H1 (cell line): Measurements from ENCODE around the gene ZNF747. TPM values are rescaled to one million over a fixed set of nuclear protein-coding genes. Genes with fewer than 3 reads are reported as not detected.

ENCODE experiments used
- CTCF ChIA-PET: fragments of 300-600 bp; sonication (Branson Sonifier 250); formaldehyde crosslinking; loops from one replicate; lab custom pipeline; 2021; ENCODE audit not compliant: partially characterized antibody; lab: Charles Lee
- POLR2A ChIA-PET: fragments of 300-600 bp; sonication (Branson Sonifier 250); formaldehyde crosslinking; loops from one replicate; lab custom pipeline; 2021; ENCODE audit warnings: inconsistent platforms; ENCODE audit not compliant: partially characterized antibody; lab: Charles Lee
- DNase-seq, 2 experiments: peaks; one replicate each; pipeline versions ENCODE4 v3.0.0 to v3.0.0-alpha.2; 2010 to 2022; ENCODE audit warnings: low spot score in 2 of 2, low read depth in 1 of 2, mixed read lengths in 1 of 2
- FAIRE-seq: peaks from 2 replicates; lab custom pipeline; 2011; peaks lifted over from hg19 to GRCh38; lab: Jason Lieb, UNC
- H2AFZ ChIP-seq: 2 replicates; pipeline ENCODE4 v1.8.1; 2012; ENCODE audit warnings: low read length, inconsistent platforms
- H2AK5ac ChIP-seq: 2 replicates; pipeline ENCODE4 v1.6.1; 2013; ENCODE audit warnings: low read depth, low read length
- H2BK120ac ChIP-seq: replicated peaks from 2 replicates; pipeline ENCODE3; 2013; ENCODE audit warnings: low read depth, low read length, inconsistent platforms
- H2BK12ac ChIP-seq: 2 replicates; pipeline ENCODE4 v1.6.1; 2013; ENCODE audit warnings: low read depth, low read length
- H2BK15ac ChIP-seq: 2 replicates; pipeline ENCODE4 v1.6.1; 2013; ENCODE audit warnings: low read length
- H2BK20ac ChIP-seq: 2 replicates; pipeline ENCODE4 v1.6.1; 2013; ENCODE audit warnings: low read length
- H2BK5ac ChIP-seq: 2 replicates; pipeline ENCODE4 v1.6.1; 2013; ENCODE audit warnings: low read depth, low read length
- H3K14ac ChIP-seq: 2 replicates; pipeline ENCODE4 v1.6.1; 2013; ENCODE audit warnings: inconsistent platforms; ENCODE audit not compliant: insufficient read length
- H3K18ac ChIP-seq: 2 replicates; pipeline ENCODE4 v1.6.1; 2013; ENCODE audit warnings: low read length; ENCODE audit errors: extremely low read depth
- H3K23ac ChIP-seq: 2 replicates; pipeline ENCODE4 v1.6.1; 2013; ENCODE audit warnings: inconsistent platforms; ENCODE audit not compliant: insufficient read length
- H3K23me2 ChIP-seq: 2 replicates; pipeline ENCODE4 v1.6.1; 2013; ENCODE audit warnings: low read depth, low read length
- H3K27ac ChIP-seq: 2 replicates; pipeline ENCODE4 v1.6.1; 2011; ENCODE audit warnings: low read depth, low read length, inconsistent platforms
- H3K27me3 ChIP-seq, 4 experiments: replicated peaks in 1 of 4; 1 replicate in 1 of 4; 2 replicates in 3 of 4; pipeline versions ENCODE4 v1.6.1 to v1.8.1; 2011 to 2013; ENCODE audit warnings: low read length in 3 of 4, mild to moderate bottlenecking in 3 of 4, inconsistent platforms in 2 of 4, mixed read lengths in 2 of 4, moderate library complexity in 1 of 4; ENCODE audit not compliant: control insufficient read depth in 3 of 4, insufficient read depth in 3 of 4; ENCODE audit errors: extremely low read depth in 1 of 4
- H3K36me3 ChIP-seq, 4 experiments: 2 replicates each; pipeline versions ENCODE4 v1.6.1 to v1.8.1; 2011 to 2013; ENCODE audit warnings: mild to moderate bottlenecking in 4 of 4, low read length in 3 of 4, moderate library complexity in 2 of 4, control low read depth in 1 of 4, inconsistent platforms in 1 of 4; ENCODE audit not compliant: insufficient read depth in 4 of 4, control insufficient read depth in 2 of 4
- H3K4ac ChIP-seq: replicated peaks from 2 replicates; pipeline ENCODE3; 2013; ENCODE audit warnings: low read length, low read depth, mixed read lengths, inconsistent platforms; ENCODE audit not compliant: insufficient read length
- H3K4me1 ChIP-seq, 4 experiments: replicated peaks in 1 of 4; 1 replicate in 1 of 4; 2 replicates in 3 of 4; pipeline versions ENCODE4 v1.6.1 to v1.8.1; 2011 to 2013; ENCODE audit warnings: low read length in 3 of 4, inconsistent platforms in 2 of 4, mixed read lengths in 1 of 4; ENCODE audit not compliant: insufficient read depth in 4 of 4, control insufficient read depth in 3 of 4
- H3K4me2 ChIP-seq, 2 experiments: 2 replicates each; pipeline versions ENCODE4 v1.6.1 to v1.8.1; 2011 to 2013; ENCODE audit warnings: low read depth in 2 of 2, low read length in 2 of 2, control low read depth in 1 of 2, inconsistent platforms in 1 of 2, mild to moderate bottlenecking in 1 of 2; ENCODE audit not compliant: insufficient read depth in 1 of 2
- H3K4me3 ChIP-seq, 4 experiments: fragments of 200-600, 300-600 bp in 1 of 4; sonication (generic), shearing (Covaris generic), sonication (Bioruptor Twin) in 1 of 4; 2 replicates each; pipeline versions ENCODE4 v1.5.1 to v1.8.1; 2011 to 2016; ENCODE audit warnings: low read length in 4 of 4, low read depth in 3 of 4, control low read depth in 2 of 4, inconsistent platforms in 2 of 4, mild to moderate bottlenecking in 2 of 4, mixed read lengths in 1 of 4, moderate library complexity in 1 of 4; ENCODE audit not compliant: insufficient read depth in 2 of 4; ENCODE audit errors: extremely low read depth in 1 of 4
- H3K56ac ChIP-seq: replicated peaks from 2 replicates; pipeline ENCODE3; 2013; ENCODE audit warnings: low read depth, mild to moderate bottlenecking, mixed read lengths, low read length, inconsistent platforms; ENCODE audit not compliant: insufficient read length
- H3K79me1 ChIP-seq: 2 replicates; pipeline ENCODE4 v1.6.1; 2013; ENCODE audit warnings: low read depth, low read length, control low read depth
- H3K79me2 ChIP-seq, 2 experiments: 2 replicates each; pipeline versions ENCODE4 v1.6.1 to v1.8.1; 2012 to 2013; ENCODE audit warnings: low read length in 2 of 2, mild to moderate bottlenecking in 2 of 2, inconsistent platforms in 1 of 2; ENCODE audit not compliant: insufficient read depth in 2 of 2, control insufficient read depth in 1 of 2
- H3K9ac ChIP-seq, 4 experiments: replicated peaks in 1 of 4; 1 replicate in 1 of 4; 2 replicates in 3 of 4; pipeline versions ENCODE4 v1.6.1 to v1.8.1; 2011 to 2013; ENCODE audit warnings: low read depth in 3 of 4, low read length in 3 of 4, control low read depth in 2 of 4, mild to moderate bottlenecking in 2 of 4, moderate library complexity in 2 of 4, inconsistent platforms in 1 of 4; ENCODE audit errors: extremely low read depth in 1 of 4
- H3K9me3 ChIP-seq, 2 experiments: 2 replicates each; pipeline versions ENCODE4 v1.6.1 to v1.8.1; 2012 to 2013; ENCODE audit warnings: mild to moderate bottlenecking in 2 of 2, moderate library complexity in 2 of 2, control low read depth in 1 of 2, inconsistent platforms in 1 of 2, low read depth in 1 of 2, low read length in 1 of 2, mixed read lengths in 1 of 2; ENCODE audit not compliant: insufficient read depth in 2 of 2
- H4K20me1 ChIP-seq, 2 experiments: replicated peaks in 1 of 2; 2 replicates each; pipeline versions ENCODE3 to v1.8.1; 2011 to 2013; ENCODE audit warnings: inconsistent platforms in 2 of 2, low read length in 2 of 2, mild to moderate bottlenecking in 1 of 2; ENCODE audit not compliant: insufficient read depth in 2 of 2, control insufficient read depth in 1 of 2
- H4K5ac ChIP-seq: 2 replicates; pipeline ENCODE4 v1.6.1; 2013; ENCODE audit warnings: low read length, low read depth, mixed read lengths, inconsistent platforms; ENCODE audit not compliant: insufficient read length
- H4K8ac ChIP-seq: 2 replicates; pipeline ENCODE4 v1.8.0; 2013; ENCODE audit warnings: mild to moderate bottlenecking, moderate library complexity, low read length, inconsistent platforms; ENCODE audit not compliant: insufficient read depth; ENCODE audit errors: extremely low read depth
- H4K91ac ChIP-seq: replicated peaks from 2 replicates; pipeline ENCODE3; 2013; ENCODE audit warnings: low read length, mixed read lengths, inconsistent platforms; ENCODE audit not compliant: insufficient read length
- CBX8 ChIP-seq: fragments of 300-800, 300-1000 bp; sonication (generic); IDR thresholded peaks from 2 replicates; pipeline ENCODE4 v1.7.1; 2016; ENCODE audit warnings: low read depth, low read length, borderline replicate concordance
- CHD2 ChIP-seq: IDR thresholded peaks from 2 replicates; pipeline ENCODE4 v1.6.1; 2012; ENCODE audit warnings: low read length, improper control_type of control experiment
- HDAC2 ChIP-seq, 2 experiments: fragments of 300-600 bp in 1 of 2; sonication (generic) in 1 of 2; IDR thresholded peaks; 2 replicates each; pipeline ENCODE4 v1.6.1; 2011 to 2012; ENCODE audit warnings: low read depth in 2 of 2, low read length in 2 of 2, mild to moderate bottlenecking in 2 of 2, moderate library complexity in 2 of 2, borderline replicate concordance in 1 of 2, inconsistent platforms in 1 of 2
- HDAC6 ChIP-seq: IDR thresholded peaks from one replicate; pipeline ENCODE4 v1.7.1; 2012; ENCODE audit warnings: low read depth, mild to moderate bottlenecking, inconsistent platforms, low read length, moderate library complexity
- NANOG ChIP-seq: IDR thresholded peaks from 2 replicates; pipeline ENCODE4 v1.6.1; 2011; ENCODE audit warnings: low read length, low read depth, mild to moderate bottlenecking, inconsistent platforms; ENCODE audit not compliant: insufficient read depth, poor library complexity, severe bottlenecking
- RXRA ChIP-seq: IDR thresholded peaks from 2 replicates; pipeline ENCODE4 v1.6.1; 2011; ENCODE audit warnings: low read depth, mild to moderate bottlenecking, low read length, moderate library complexity; ENCODE audit not compliant: insufficient read depth
- SIX5 ChIP-seq: IDR thresholded peaks from 2 replicates; pipeline ENCODE4 v1.6.1; 2011; ENCODE audit warnings: mild to moderate bottlenecking, low read depth, low read length
- TBP ChIP-seq: IDR thresholded peaks from 2 replicates; pipeline ENCODE4 v1.6.1; 2011; ENCODE audit warnings: low read depth, low read length, improper control_type of control experiment
- TEAD4 ChIP-seq: IDR thresholded peaks from 2 replicates; pipeline ENCODE4 v1.6.1; 2012; ENCODE audit warnings: low read depth, low read length, inconsistent platforms, mixed read lengths
- WGBS, 2 experiments: shearing (Covaris generic) in 1 of 2; methylation state at CpG; one replicate each; pipeline versions ENCODE4 v1.1.6 to v1.1.7; 2013 to 2015; ENCODE audit warnings: low lambda C conversion rate in 2 of 2, mixed read lengths in 2 of 2, inconsistent platforms in 1 of 2, low coverage in 1 of 2, missing lambda C conversion rate in 1 of 2; ENCODE audit not compliant: insufficient replicate concordance in 2 of 2, insufficient coverage in 1 of 2, insufficient read length in 1 of 2; ENCODE audit errors: extremely low coverage in 1 of 2, missing lambda C conversion rate in 1 of 2; 5-methylcytosine and 5-hydroxymethylcytosine counted together
- polyA plus RNA-seq, 7 experiments: library from polyadenylated mRNA; depleted of rRNA in 3 of 7; stranded (reverse) in 5 of 7; unstranded in 2 of 7; fragments of >200 nt in 5 of 7; fragments of 200-250 nt in 2 of 7; gene quantifications; 1 replicate in 5 of 7; 2 replicates in 1 of 7; 4 replicates in 1 of 7; pipeline versions ENCODE4 v1.2.1 to v1.2.3, GENCODE V29; 2011 to 2013; ENCODE audit warnings: missing spikeins in 2 of 7, mixed read lengths in 2 of 7
- total RNA-seq: library from RNA; stranded (reverse); fragmentation: NEBNext Ultra II Directional; extraction: Animal tissue kit (Norgen Biotek cat#: 25700); gene quantifications from 2 replicates; pipeline ENCODE4 v1.2.1, GENCODE V29; 2021
- TF ChIP-seq, protein P1 (sequence below): IDR thresholded peaks from 2 replicates; pipeline ENCODE4 v1.6.1; 2012; ENCODE audit warnings: inconsistent platforms

Gene ZNF747
- total and polyA plus RNA-seq, 2 of the 8 experiments (the other 6 are each of a cell fraction or from before 2014, with no cell fraction given), result 9.9 to 10.3 TPM

DNA sequence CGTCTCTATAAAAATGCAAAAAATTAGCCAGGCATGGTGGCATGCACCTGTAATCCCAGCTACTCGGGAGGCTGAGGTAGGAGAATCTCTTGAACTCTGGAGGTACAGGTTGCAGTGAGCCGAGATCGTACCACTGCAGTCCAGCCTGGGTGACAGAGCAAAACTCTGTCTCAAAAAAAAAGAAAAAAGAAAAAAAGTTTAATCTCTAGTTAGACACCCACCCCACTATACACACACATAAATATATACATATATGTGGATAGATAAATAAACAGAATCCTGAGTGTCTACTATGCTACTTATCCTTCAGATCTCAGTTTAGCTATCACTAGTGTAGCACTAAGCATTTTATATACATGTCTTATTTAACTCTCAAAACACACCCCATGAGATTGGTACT is 43.4 kb downstream of the ZNF747 start:
- Histone ChIP-seq H3K56ac (no peak overlapping the region), H3K4me2 (no peak overlapping the region), H3K27ac (no peak overlapping the region), H2AK5ac (no peak overlapping the region), H3K4ac (no peak overlapping the region), H2BK5ac (no peak overlapping the region), H3K4me1 (peaks cover 0 to 3% (median 1%) of the 10 kb centered on the region in 4 experiments; a peak in 1 of 7 replicates), H4K5ac (no peak overlapping the region), H3K9me3 (no peaks in the 10 kb centered on the region), H2BK20ac (no peak overlapping the region), H3K27me3 (peaks cover 0 to 2% (median 0%) of the 10 kb centered on the region in 4 experiments; a peak in 1 of 7 replicates), H2BK15ac (no peak overlapping the region), H3K23me2 (no peaks in the 10 kb centered on the region), H3K4me3 (no peak overlapping the region), H3K36me3 (no peaks in the 10 kb centered on the region), H3K18ac (no peak overlapping the region), H3K79me2 (no peaks in the 10 kb centered on the region), H3K23ac (no peak overlapping the region), H2AFZ (no peak overlapping the region), H4K91ac (no peak overlapping the region), H3K14ac (no peak overlapping the region), H2BK120ac (no peak overlapping the region), H4K20me1 (no peaks in the 10 kb centered on the region), H2BK12ac (no peak overlapping the region), H4K8ac (no peak overlapping the region), H3K79me1 (no peaks in the 10 kb centered on the region), H3K9ac (no peak overlapping the region)
- no peak for FAIRE-seq
- ChIA-PET CTCF (interaction anchor here (0.7 to 2.7 kb wide), 7 partner anchors 9 to 124 kb away, joined by 3 to 12 read pairs (median 4); partner anchors contain the start of gene ZNF768), POLR2A (interaction anchor here (0.7 kb wide), 1 partner anchor 685 kb away, joined by 4 read pairs; the partner anchor contains the start of gene MAZ)
- no peak for DNase-seq
- WGBS, 2 experiments, result 84% methylated on average over 4 of the region's 4 CpGs; no CpG with 5 or more reads in 1 of the 2 experiments
- TF ChIP-seq HDAC2 (IDR thresholded peaks at IDR 0.05; ENCODE audit: borderline replicate concordance in 1 of 2, low read depth in 2 of 2, low read length in 2 of 2) (no peak), TEAD4 (no peak), RXRA (no peak), CBX8 (no peak), HDAC6 (no peak), NANOG (no peak), CHD2 (no peak), SIX5 (no peak), TBP (no peak)
- TF ChIP-seq, protein P1, sequence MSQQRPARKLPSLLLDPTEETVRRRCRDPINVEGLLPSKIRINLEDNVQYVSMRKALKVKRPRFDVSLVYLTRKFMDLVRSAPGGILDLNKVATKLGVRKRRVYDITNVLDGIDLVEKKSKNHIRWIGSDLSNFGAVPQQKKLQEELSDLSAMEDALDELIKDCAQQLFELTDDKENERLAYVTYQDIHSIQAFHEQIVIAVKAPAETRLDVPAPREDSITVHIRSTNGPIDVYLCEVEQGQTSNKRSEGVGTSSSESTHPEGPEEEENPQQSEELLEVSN, result no peak
